Smooth muscle cell (in vitro differentiated cells): Measurements from ENCODE around the gene WWC1. TPM values are rescaled to one million over a fixed set of nuclear protein-coding genes. Genes with fewer than 3 reads are reported as not detected.

Experiments
- DNase-seq: peaks from one replicate; lab custom pipeline; 2025; ENCODE audit not compliant: unreplicated experiment; lab: John Stamatoyannopoulos, UW
- H2AFZ ChIP-seq: fragments of 200-600 bp; sonication (generic); 2 replicates; pipeline ENCODE4 v1.6.0; 2016; ENCODE audit warnings: antibody characterized with exemption, low read depth, mild to moderate bottlenecking
- H3F3A ChIP-seq: fragments of 200-600 bp; sonication (generic); 2 replicates; pipeline ENCODE4 v1.6.0; 2017; ENCODE audit warnings: antibody characterized with exemption, low read depth
- H3K27ac ChIP-seq: fragments of 200-600 bp; sonication (generic); 2 replicates; pipeline ENCODE4 v1.5.1; 2016; ENCODE audit warnings: low read depth, mild to moderate bottlenecking
- H3K27me3 ChIP-seq: fragments of 200-600 bp; sonication (generic); 2 replicates; pipeline ENCODE4 v1.6.1; 2016; ENCODE audit warnings: low read depth, mild to moderate bottlenecking
- H3K36me3 ChIP-seq: fragments of 200-600 bp; sonication (generic); 2 replicates; pipeline ENCODE4 v1.5.1; 2016; ENCODE audit warnings: low read depth
- H3K4me1 ChIP-seq: fragments of 200-600 bp; sonication (generic); 2 replicates; pipeline ENCODE4 v1.5.1; 2016; ENCODE audit warnings: low read depth
- H3K4me2 ChIP-seq: fragments of 200-600 bp; sonication (generic); 2 replicates; pipeline ENCODE4 v1.6.0; 2016; ENCODE audit warnings: mild to moderate bottlenecking
- H3K4me3 ChIP-seq: fragments of 200-600 bp; sonication (generic); 2 replicates; pipeline ENCODE4 v1.5.1; 2016; ENCODE audit warnings: mild to moderate bottlenecking
- H3K79me2 ChIP-seq: fragments of 200-600 bp; sonication (generic); 2 replicates; pipeline ENCODE4 v1.6.0; 2016; ENCODE audit warnings: low read depth, mild to moderate bottlenecking
- H3K9ac ChIP-seq: fragments of 200-600 bp; sonication (generic); 2 replicates; pipeline ENCODE4 v1.6.0; 2016; ENCODE audit warnings: low read depth
- H3K9me3 ChIP-seq: fragments of 200-600 bp; sonication (generic); replicated peaks from 2 replicates; pipeline ENCODE4 v1.5.1; 2016; ENCODE audit warnings: low read depth
- H4K20me1 ChIP-seq: fragments of 200-600 bp; sonication (generic); 2 replicates; pipeline ENCODE4 v1.6.0; 2016; ENCODE audit warnings: low read depth
- CTCF ChIP-seq: fragments of 200-600 bp; sonication (generic); IDR thresholded peaks from 2 replicates; pipeline ENCODE4 v1.5.1; 2017; ENCODE audit warnings: borderline replicate concordance, mild to moderate bottlenecking, antibody characterized with exemption; ENCODE audit not compliant: insufficient read depth, poor library complexity, severe bottlenecking
- WGBS: methylation state at CpG from one replicate; pipeline ENCODE4 v1.1.7; 2016; ENCODE audit warnings: low lambda C conversion rate; 5-methylcytosine and 5-hydroxymethylcytosine counted together
- polyA plus RNA-seq: library from polyadenylated mRNA; unstranded; fragments of >200 nt; fragmentation: Nextera tagmentation; extraction: Ambion mirVana; gene quantifications from 2 replicates; pipeline ENCODE4 v1.2.1, GENCODE V29; 2016
- total RNA-seq: library from RNA; depleted of rRNA; stranded (reverse); fragments of >200 nt; gene quantifications from 2 replicates; pipeline ENCODE4 v1.2.3, GENCODE V29; 2014

WWC1 gene
- total and polyA plus RNA-seq, 2 experiments from 2014 or later, result 3.7 to 7.5 TPM

- no peaks in the 10 kb centered on the region for H3K4me1 ChIP-seq
- H3K4me2 ChIP-seq, result no peak overlapping the region
- WGBS, result 77% methylated on average over 10 of the region's 10 CpGs
- no peaks in the 10 kb centered on the region for H3K79me2 ChIP-seq
- H3K9me3 ChIP-seq, result no peaks in the 10 kb centered on the region
- no peaks in the 10 kb centered on the region for H3K27me3 ChIP-seq
- H4K20me1 ChIP-seq, result no peaks in the 10 kb centered on the region
- no peaks in the 10 kb centered on the region for H3K36me3 ChIP-seq
- H3K4me3 ChIP-seq, result no peak overlapping the region
- TF ChIP-seq CTCF, result no peak
- H3K27ac ChIP-seq, result no peak overlapping the region
- DNase-seq, result no peak
- H2AFZ ChIP-seq, result no peak overlapping the region
- H3K9ac ChIP-seq, result no peak overlapping the region
- H3F3A ChIP-seq, result peaks cover 7% of the 10 kb centered on the region
These were observed 155.7 kb downstream of the WWC1 start for GRCh38 chr5:168446983-168447619.

- Histone ChIP-seq H3K27me3 (no peaks in the 10 kb centered on the region), H3K9ac (no peak overlapping the region), H2AFZ (no peak overlapping the region), H4K20me1 (no peaks in the 10 kb centered on the region), H3K9me3 (no peaks in the 10 kb centered on the region), H3K36me3 (no peaks in the 10 kb centered on the region), H3K27ac (no peak overlapping the region), H3K4me3 (no peak overlapping the region), H3K79me2 (no peaks in the 10 kb centered on the region), H3K4me1 (no peaks in the 10 kb centered on the region), H3F3A (peaks cover 7% of the 10 kb centered on the region), H3K4me2 (no peak overlapping the region)
- no peak for DNase-seq
- TF ChIP-seq CTCF, result no peak
- 83% methylated on average over 4 of the region's 4 CpGs for WGBS
These were observed 156.4 kb downstream of the WWC1 start for GRCh38 chr5:168447808-168448207.

DNA sequence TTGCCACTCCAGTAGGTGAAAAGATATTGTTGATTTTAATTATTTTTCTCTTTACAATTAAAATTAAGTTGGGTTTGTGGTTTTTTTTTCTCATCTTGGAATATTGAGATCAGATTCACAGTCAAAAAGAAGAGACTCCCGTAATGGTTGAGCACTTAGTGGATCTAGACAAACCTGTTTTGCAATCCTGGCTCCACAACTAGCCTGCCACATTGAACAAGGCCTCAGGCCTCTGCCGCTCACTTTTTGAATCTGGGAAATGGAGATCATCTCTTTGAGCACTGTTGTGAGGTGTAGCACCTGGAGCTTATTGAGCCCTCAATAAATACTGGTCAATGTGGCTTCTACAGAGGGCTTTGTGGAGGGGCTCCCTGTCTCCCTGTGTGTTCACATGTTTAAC, 157.7 kb downstream of the WWC1 start:
- Histone ChIP-seq H3K4me3 (no peak overlapping the region), H4K20me1 (no peaks in the 10 kb centered on the region), H3K4me2 (no peak overlapping the region), H2AFZ (no peak overlapping the region), H3K4me1 (no peaks in the 10 kb centered on the region), H3F3A (no peaks in the 10 kb centered on the region), H3K36me3 (no peaks in the 10 kb centered on the region), H3K27me3 (no peaks in the 10 kb centered on the region), H3K9me3 (no peaks in the 10 kb centered on the region), H3K9ac (no peak overlapping the region), H3K79me2 (no peaks in the 10 kb centered on the region), H3K27ac (no peak overlapping the region)
- TF ChIP-seq CTCF, result no peak
- DNase-seq, result no peak
- WGBS, result 77% methylated on average over 2 of the region's 2 CpGs

GRCh38 chr5:168451565-168451964, 160.1 kb downstream of the WWC1 start:
- no peak overlapping the region for H3K4me2 ChIP-seq
- H3K79me2 ChIP-seq, result no peaks in the 10 kb centered on the region
- TF ChIP-seq CTCF, result no peak
- H2AFZ ChIP-seq, result no peak overlapping the region
- no peaks in the 10 kb centered on the region for H3K36me3 ChIP-seq
- H3K9me3 ChIP-seq, result no peaks in the 10 kb centered on the region
- no peaks in the 10 kb centered on the region for H4K20me1 ChIP-seq
- no peaks in the 10 kb centered on the region for H3F3A ChIP-seq
- no peaks in the 10 kb centered on the region for H3K4me1 ChIP-seq
- DNase-seq, result no peak
- no peak overlapping the region for H3K27ac ChIP-seq
- no peak overlapping the region for H3K4me3 ChIP-seq
- no peaks in the 10 kb centered on the region for H3K27me3 ChIP-seq
- WGBS, result 79% methylated on average over 3 of the region's 3 CpGs
- no peak overlapping the region for H3K9ac ChIP-seq
